HG02852 (cell line): ENCODE results near the gene GALK2.
"Not testable (repeated sequence)": the region's sequence is repeated elsewhere in the genome, so short reads cannot be mapped to it uniquely, and the experiment has no call there.

Experiments used
- ATAC-seq: cut with Tn5 transposase; IDR thresholded peaks from one replicate; pipeline ENCODE4 v1.9.1; 2021; ENCODE audit warnings: mild to moderate bottlenecking, moderate library complexity; ENCODE audit not compliant: unreplicated experiment

Gene GALK2

DNA sequence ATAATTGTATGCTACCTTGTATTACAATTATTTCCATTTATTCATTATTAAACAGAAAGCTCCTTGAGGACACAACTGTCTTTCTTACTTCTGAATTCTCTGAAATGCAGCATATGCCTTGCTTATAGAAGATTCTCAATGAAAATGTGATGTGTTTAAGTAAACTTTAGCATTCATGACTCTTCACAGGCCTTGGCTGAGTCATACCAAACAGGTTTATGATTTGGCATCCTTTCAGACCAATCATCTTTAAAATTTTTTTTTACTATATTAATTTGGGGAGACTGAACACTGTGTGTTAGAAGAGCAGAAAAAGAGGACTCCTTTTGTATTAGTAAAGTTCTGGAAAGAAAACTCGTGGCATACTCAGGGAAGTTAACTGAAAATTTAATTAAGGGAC is 6.4 kb upstream of the GALK2 start:
- ATAC-seq = no peak

DNA sequence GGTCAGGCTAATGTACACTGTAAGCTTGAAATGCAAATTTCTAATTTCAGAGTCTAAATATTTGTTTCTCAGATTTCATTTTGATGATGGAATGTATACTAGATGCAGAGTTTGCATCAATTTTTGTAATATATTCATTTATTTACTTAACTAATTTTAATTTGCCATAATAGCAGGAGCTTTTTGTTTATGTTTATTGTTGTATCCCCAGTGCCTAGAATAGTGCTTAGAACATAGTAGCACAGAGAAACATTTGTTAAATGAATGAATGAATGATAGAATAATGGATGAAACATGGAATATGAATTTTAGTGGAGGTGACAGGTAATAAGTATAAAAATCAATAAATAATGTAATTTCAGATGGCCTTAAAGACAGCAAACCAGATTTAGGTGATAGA is 5.2 kb upstream of the GALK2 start:
- no peak for ATAC-seq

DNA sequence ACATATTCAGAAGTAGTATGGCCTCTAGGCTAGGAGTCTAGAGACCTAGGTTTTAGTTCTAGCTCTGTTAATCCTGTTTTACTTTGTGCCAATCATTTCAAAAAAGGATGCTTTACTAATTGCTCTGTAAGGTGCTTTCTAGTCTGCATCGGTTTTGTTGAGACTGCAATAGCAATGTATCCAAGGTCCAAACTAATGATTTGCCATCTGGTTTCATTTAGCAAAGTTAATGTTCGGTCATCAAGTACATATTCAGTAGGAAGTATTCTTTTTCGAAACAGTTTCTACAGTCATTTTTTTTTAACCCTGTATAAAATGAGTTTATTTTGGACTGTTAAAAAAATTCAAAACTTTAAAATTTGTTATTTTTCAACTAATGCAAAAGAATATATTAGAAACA is 2.0 kb upstream of the GALK2 start:
- no peak for ATAC-seq

DNA sequence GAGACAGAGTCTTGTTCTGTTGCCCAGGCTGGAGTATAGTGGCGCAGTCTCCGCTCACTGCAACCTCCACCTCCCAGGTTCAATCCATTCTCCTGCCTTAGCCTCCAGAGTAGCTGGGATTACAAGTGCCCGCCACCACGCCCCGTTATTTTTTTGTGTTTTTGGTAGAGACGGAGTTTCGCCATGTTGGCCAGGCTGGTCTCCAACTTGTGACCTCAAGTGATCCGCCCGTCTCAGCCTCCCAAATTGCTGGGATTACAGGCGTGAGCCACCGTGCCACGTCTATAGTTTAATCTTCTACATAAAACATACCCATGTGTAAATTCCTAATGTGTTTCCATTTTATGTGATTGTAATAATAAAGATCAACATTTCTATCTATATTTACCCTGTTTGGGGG is 1.7 kb downstream of the GALK2 start:
- no peak for ATAC-seq

DNA sequence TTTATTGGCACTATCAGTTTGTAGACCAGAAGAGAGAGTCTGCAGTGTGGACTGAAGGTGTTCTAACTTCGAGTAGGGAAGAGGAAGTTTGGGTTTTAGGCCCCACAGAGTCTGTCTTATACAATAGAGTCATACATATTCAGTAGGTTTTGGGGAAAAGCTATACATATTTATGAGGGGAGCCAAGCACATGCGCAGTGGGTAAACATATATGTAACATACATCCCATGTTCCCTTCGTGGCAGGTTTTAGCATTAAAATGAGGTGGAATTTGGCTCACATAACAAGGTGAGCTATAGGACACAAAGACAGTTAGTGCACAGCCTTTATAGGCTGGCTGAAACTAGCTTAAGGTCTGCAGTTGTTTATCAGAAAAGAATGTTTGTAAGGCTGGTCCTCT is 4.9 kb downstream of the GALK2 start:
- no peak for ATAC-seq

DNA sequence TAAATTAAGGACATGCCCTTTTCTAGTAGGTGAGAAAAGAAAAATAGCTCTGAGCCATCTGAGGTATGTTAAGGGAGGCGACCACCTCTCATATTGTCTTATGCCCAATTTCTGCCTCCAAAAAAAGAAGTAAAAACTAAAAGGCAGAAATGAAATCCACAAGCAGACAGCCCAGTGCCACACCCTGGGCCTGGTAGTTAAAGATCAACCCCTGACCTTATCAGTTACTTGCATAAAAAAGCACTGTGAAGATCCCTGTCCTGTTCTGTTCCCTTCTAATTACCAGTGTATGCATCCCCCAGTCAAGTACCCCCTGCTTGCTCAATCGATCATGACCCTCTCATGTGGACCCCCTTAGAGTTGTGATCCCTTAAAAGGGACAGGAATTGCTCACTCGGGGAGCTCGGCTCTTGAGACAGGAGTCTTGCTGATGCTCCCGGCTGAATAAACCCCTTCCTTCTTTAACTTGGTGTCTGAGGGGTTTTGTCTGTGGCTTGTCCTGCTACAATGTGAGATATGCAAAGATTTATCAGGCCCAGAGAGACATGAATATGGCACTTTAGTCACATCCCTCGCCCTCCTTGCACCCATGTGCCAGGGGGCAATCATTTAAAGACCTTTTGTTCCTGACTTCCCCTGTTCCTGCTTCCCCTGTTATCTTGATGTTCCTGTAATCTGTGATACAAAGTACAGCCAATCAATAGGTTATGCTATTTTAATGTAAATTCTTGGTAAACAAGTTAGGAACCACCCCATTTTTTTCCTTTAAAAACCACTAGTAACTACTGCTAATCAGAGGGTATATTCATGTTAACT is 5.7 kb downstream of the GALK2 start:
- not testable (repeated sequence) for ATAC-seq

DNA sequence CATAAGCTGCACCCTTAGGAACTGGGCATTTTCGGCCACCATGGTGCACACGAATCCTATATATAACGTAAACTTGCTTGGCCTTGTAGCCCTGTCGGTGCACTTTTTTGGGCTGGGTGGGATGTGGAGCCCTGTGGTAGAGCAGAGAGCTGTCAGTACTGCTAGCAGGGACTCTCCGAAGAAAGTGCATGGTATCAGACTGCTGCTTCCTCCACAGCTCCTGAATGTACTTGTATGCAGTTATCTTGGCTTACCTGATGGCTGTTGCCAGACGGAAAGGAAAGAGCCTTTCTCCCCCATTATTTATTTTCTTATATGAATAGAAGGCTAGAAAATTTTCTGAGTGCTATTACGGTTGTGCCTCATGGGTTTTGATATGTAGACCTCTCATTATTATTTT is 8.4 kb downstream of the GALK2 start:
- no peak for ATAC-seq

DNA sequence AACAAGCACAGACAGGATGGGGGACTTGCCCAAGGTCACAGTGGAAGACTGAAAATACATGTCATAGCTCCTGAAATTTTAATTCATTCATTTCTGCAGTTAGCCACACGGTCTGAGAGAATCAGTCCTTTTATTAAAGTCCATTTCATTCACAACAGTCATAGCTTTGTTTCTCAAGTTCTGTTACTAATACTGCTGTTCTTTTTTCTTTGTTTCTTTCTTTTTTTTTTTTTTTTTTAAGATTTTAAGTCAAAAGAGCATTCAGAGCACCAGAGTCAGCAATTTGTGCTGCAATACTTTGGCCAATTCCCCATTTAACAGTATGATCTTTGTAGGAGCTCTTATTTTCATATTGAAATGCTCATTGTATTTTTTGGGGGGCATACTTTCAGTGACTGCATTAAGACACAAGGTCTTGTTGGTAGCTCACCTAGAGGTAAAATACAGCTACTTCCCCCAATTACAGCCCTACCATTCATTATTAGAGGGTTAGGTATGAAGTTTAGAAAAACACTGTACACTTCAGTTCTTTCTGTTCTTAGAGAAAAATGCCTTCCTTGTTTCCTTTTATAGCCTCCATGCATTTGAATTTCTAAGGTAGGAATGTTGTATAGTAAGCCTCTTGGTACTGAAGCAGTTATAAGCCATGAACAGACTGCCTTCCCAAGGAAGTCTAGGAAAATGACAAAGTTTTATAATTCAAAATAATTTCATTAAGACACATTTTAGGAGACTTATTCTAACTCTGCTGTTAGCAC is 9.6 kb downstream of the GALK2 start:
- no peak for ATAC-seq

DNA sequence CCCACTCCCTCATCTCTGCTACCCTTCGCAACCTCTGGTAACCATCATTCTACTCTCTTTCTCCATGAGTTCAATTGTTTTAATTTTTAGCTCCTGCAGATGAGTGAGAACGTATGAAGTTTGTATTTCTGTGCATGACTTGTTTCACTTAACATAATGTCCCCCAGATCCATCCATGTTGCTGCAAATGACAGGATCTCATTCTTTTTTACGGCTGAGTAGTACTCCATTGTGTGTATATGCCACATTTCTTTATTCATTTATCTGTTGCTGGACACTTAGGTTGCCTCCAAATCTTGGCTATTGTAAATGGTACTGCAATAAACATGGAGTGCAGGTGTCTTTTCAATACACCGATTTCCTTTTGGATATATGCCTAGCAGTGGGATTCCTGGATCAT is 12.1 kb downstream of the GALK2 start:
- ATAC-seq = no peak

DNA sequence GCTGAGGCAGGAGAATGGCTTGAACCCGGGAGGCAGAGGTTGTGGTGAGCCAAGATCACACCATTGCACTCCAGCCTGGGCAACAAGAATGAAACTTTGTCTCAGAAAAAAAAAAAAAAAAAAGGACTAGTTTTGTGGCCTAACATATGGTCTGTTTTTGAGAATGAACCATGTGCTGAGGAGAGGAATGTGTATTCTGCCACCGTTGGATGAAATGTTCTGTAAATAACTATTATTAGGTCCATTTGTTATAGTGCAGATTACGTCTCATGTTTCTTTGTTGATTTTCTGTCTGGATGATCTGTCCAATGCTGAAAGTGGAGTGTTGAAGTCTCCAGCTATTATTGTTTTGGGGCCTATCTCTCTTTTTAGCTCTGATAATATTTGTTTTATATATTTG is 13.7 kb downstream of the GALK2 start:
- ATAC-seq = not testable (repeated sequence)

DNA sequence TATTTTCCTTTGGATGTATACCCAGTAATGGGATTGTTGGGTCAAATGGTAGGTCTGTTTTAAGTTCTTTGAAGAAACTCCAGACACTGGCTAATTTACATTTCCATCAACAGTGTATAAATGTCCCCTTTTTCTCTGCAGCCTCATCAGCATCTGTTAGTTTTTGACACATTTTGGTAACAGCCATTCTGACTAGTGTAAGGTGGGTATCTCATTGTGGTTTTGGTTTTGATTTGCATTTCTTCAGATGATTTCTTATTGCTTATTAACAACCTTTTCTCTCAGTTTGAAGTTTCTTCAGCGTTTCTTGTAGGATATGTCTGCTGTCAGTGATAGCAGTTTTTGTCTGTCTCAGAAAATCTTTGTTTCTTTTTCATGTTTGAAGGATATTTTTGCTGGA is 15.4 kb downstream of the GALK2 start:
- ATAC-seq = no peak

DNA sequence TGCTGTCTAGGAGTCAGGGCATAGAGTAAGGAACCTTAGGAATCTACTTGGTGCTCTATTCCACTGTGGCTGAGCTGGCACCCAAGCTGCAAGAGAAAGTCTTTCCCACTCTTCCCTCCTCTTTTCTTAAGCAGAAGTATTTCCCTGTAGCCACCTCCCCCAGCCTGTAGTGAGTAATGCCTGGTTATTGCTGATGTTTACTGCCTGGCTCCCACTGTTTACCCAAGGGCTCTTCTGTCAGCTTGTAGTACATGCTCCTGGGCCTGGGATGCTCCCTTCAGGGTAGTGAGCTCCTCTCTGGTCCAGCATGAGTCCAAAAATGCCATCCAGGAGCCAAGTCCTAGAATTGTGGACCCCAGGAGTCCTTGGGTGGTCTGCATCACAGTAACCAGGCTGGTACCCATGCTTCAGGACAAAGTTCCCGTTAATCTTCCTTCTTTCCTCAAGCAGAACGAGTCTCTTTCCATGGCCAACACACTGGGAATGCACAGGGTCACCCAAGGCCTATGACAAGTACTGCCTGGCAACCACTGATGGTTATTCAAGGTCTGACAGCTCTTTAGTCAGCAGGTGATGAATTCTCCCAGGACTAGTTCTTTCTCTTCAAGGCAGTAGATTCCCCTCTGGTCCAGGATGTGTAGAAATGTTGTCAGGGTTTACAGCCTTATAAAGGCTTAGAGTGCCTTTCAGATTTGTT is 17.6 kb downstream of the GALK2 start:
- no peak for ATAC-seq

DNA sequence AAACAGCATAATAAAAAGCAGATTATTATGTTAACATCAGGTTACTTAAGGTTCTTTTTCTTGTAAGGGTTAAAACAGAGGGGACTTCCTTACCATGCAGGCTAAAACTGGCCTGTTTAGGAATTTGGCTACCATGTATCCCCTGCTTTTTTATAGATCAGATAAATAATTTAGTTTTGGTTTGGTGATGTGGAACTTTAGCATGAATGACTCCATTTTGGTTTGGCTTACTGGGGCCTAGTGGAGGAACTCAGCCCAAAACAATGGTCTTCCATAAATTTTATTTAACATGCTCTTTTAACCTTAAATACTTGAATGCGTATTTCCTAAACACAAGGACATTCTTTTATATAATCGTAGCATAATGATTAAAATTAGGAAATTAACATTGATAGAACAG is 18.9 kb downstream of the GALK2 start:
- ATAC-seq = no peak

DNA sequence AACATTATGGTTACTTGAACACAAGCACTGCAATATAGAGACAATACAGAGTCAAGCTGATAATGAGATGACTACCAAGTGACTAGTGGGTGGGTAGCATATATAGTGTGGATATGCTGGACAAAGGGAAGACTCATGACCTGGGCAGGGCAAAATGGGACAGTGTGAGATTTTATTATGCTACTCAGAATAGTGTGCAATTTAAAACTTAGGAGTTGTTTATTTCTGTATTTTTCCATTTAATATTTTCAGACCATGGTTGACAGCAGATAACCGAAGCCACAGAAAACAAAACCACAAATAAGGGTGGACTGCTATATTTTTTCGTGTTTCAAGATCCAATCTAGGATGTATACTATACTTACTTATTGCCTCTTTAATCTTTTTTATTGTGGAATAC is 19.6 kb downstream of the GALK2 start:
- no peak for ATAC-seq

DNA sequence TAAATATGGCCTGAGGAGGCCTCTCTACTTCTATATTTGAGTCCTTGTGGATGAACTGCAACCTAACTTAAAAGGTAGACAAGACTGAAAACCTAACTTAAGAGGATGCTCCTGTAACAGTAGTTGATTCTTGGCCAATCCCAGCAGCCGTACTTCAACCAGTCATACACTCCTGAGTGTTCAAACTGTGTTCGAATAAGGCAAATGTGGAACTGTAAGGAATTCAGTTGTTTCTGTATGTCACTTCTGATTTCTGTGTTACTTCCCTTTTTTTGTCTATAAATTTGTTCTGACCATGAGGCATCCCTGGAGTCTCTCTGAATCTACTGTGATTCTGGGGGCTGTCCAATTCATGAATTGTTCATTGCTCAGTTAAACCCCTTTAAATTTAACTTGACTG is 20.5 kb downstream of the GALK2 start:
- no peak for ATAC-seq

DNA sequence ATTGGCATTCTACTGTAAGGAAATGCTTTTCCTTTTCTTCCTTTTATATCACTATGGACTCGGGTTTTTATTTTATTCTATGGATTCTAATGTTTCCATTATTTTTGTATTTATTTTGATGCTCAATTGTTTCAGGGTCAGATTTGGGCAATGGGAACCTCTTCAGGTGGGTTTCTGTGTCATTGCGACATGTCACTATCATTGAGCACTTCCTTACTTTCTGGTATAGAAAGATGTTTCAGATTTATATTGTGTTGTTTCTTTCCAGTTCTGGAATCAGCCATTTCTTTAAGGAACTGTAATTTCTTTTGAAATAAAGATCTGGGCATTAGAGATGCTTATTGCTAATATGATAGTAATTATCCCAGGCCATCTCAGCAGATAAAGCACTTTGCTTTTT is 21.8 kb downstream of the GALK2 start:
- no peak for ATAC-seq

DNA sequence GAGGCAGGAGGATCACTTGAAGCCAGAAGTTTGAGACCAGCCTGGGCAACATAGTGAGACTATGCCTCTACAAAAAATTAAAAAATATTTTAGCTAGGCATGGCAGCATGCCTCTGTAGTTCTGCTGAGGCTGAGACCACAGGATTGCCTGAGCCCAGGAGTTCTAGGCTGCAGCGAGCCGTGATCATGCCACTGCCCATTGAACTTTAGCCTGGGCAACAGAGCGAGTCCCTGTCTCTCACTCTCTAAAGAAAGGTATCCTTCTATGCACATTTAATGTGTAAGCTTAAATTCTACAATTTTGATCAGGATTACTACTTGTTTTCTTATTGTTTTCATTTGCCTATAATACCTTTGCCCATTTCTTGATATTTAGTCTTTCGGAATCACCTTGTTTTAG is 26.8 kb downstream of the GALK2 start:
- no peak for ATAC-seq

DNA sequence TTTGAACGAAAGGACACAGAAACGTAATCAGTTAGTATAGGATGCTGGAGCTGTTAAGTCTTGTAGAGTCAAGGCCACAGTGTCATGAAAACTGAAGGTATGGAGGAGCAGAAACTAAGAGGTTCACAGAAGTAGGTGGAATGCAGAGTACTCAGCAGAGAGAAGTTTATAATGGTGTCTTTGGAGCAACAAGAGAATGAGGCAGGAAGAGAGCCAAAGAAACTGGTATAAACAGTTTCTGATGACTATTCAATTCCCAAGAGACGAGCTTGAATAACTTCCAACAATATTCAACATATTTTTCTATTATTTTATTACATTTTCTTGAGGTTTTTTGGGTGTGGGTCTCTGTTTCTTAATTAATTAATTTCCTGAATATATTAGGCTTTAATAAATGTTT is 29.6 kb downstream of the GALK2 start:
- no peak for ATAC-seq

DNA sequence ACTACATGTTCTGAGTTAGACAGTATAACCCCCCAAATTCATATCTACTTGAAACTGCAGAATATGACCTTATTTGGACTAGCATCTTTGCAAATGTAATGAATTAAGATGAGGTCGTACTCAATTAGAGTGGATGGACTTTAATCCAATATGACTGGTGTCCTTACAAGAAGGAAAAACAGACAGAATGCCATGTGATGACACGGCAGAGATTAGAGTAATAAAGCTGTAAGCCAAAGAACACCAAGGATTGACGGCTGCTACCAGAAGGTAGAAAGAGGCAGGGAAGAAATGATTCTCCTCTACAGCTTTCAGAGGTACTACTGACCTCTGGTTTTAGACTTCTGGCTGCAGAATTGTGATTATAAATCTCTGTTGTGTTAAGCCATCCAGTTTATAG is 30.3 kb downstream of the GALK2 start:
- no peak for ATAC-seq

DNA sequence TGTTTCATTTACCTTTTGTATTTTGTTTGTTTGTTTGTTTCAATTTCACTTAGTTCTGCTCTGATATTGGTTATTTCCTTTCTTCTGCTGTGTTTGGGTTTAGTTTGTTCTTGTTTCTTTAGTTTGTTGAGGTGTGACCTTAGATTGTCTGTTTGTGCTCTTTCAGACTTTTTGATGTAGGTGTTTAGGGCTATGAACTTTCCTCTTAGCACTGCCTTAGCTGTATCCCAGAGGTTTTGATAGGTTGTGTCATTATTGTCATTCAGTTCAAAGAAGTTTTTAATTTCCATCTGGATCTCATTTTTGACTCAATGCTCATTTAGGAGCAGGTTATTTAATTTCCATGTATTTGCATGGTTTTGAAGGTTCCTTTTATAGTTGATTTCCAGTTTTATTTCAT is 38.1 kb downstream of the GALK2 start:
- ATAC-seq = not testable (repeated sequence)

DNA sequence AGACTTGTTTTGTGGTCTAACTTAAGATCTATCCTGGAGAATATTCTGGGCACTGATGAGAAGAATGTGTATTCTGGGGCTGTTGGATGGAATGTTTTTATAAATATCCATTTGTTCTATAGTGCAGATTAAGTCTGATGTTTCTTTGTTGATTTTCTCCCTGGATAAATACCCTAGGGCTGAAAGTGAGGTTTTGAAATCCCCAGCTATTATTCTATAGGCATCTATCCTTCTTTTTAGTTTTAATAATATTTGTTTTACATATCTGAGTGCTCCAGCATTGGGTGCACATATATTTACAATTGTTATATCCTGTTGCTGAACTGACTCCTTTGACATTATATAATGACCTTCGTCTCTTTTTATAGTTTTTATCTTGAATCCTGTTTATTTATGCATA is 42.9 kb downstream of the GALK2 start:
- ATAC-seq = no peak
